HepG2 (cell line): ENCODE measurements around the gene IMMT. TPM values are rescaled to one million over a fixed set of nuclear protein-coding genes. Genes with fewer than 3 reads are reported as not detected.

Experiments used
- BCL6 ChIP-seq: IDR thresholded peaks from 2 replicates; pipeline ENCODE4 v1.6.1; 2016; ENCODE audit warnings: missing genetic modification reagents, missing compliant biosample characterization
- KAT7 ChIP-seq: IDR thresholded peaks from 2 replicates; pipeline ENCODE4 v1.6.1; 2018; ENCODE audit warnings: borderline replicate concordance, missing compliant biosample characterization
- MTA1 ChIP-seq: sonication (generic); formaldehyde crosslinking; IDR thresholded peaks from 2 replicates; pipeline ENCODE4 v1.4.0; 2020; ENCODE audit warnings: missing genetic modification reagents, mild to moderate bottlenecking, borderline replicate concordance
- MXD4 ChIP-seq: IDR thresholded peaks from 2 replicates; pipeline ENCODE4 v1.6.1; 2016; ENCODE audit warnings: mild to moderate bottlenecking, missing biosample characterization, missing genetic modification reagents
- NFKB2 ChIP-seq: sonication (generic); formaldehyde crosslinking; IDR thresholded peaks from 2 replicates; pipeline ENCODE4 v1.4.0; 2020; ENCODE audit warnings: missing genetic modification reagents, borderline replicate concordance
- PAX8 ChIP-seq: sonication (generic); formaldehyde crosslinking; IDR thresholded peaks from 2 replicates; pipeline ENCODE4 v1.8.0; 2022; ENCODE audit warnings: mild to moderate bottlenecking, missing genetic modification reagents, borderline replicate concordance
- RCOR2 ChIP-seq: IDR thresholded peaks from 2 replicates; pipeline ENCODE4 v1.6.1; 2016; ENCODE audit warnings: missing biosample characterization, missing genetic modification reagents
- SNRNP70 ChIP-seq: fragments of 200-400 bp; formaldehyde crosslinking; IDR thresholded peaks from 2 replicates; pipeline ENCODE4 v1.6.1; 2017; ENCODE audit warnings: mild to moderate bottlenecking, low read depth, low read length, moderate library complexity
- ZC3H13 ChIP-seq: sonication (generic); formaldehyde crosslinking; IDR thresholded peaks from 2 replicates; pipeline ENCODE4 v1.8.1; 2023; ENCODE audit warnings: mild to moderate bottlenecking, missing genetic modification reagents, moderate library complexity
- ZNF230 ChIP-seq: sonication (generic); formaldehyde crosslinking; IDR thresholded peaks from 2 replicates; pipeline ENCODE4 v1.4.0; 2020; ENCODE audit warnings: mild to moderate bottlenecking, missing genetic modification reagents
- ZNF543 ChIP-seq: sonication (generic); formaldehyde crosslinking; IDR thresholded peaks from 2 replicates; pipeline ENCODE4 v1.4.0; 2020; ENCODE audit warnings: mild to moderate bottlenecking, missing genetic modification reagents
- ZNF775 ChIP-seq: sonication (generic); formaldehyde crosslinking; IDR thresholded peaks from 2 replicates; pipeline ENCODE4 v1.4.0; 2020; ENCODE audit warnings: missing genetic modification reagents, mild to moderate bottlenecking, moderate library complexity, borderline replicate concordance
- ZNF891 ChIP-seq: sonication (generic); formaldehyde crosslinking; IDR thresholded peaks from 2 replicates; pipeline ENCODE4 v1.5.0; 2020; ENCODE audit warnings: mild to moderate bottlenecking, missing genetic modification reagents
- polyA plus RNA-seq, 8 experiments: library from polyadenylated mRNA; depleted of rRNA in 3 of 8; stranded (reverse) in 7 of 8; unstranded in 1 of 8; fragments of >200 nt; fragmentation: Illumina TruSeq in 4 of 8; extraction: Trizol in 4 of 8; gene quantifications; 2 replicates each; pipeline versions ENCODE4 v1.2.1 to v1.2.3, GENCODE V29; 2011 to 2016; ENCODE audit warnings: low read depth in 4 of 8, missing spikeins in 1 of 8, mixed read lengths in 1 of 8; ENCODE audit not compliant: insufficient read depth in 1 of 8
- total RNA-seq, 5 experiments: library from RNA; depleted of rRNA; stranded (reverse); fragments of >200 nt; fragmentation: Illumina TruSeq; extraction: Trizol; gene quantifications; 2 replicates each; pipeline ENCODE4 v1.2.3, GENCODE V29; 2016; ENCODE audit warnings: low read depth in 1 of 5
- TF ChIP-seq, protein P1 (sequence below), 2 experiments: sonication (generic) in 1 of 2; formaldehyde crosslinking in 1 of 2; IDR thresholded peaks; 2 replicates each; pipeline versions ENCODE4 v1.4.0 to v1.6.1; 2018 to 2020; ENCODE audit warnings: missing genetic modification reagents in 2 of 2, borderline replicate concordance in 1 of 2, low read depth in 1 of 2, mild to moderate bottlenecking in 1 of 2, missing biosample characterization in 1 of 2
- TF ChIP-seq, protein P2 (sequence below): sonication (generic); formaldehyde crosslinking; IDR thresholded peaks from 2 replicates; pipeline ENCODE4 v1.5.0; 2020; ENCODE audit warnings: missing genetic modification reagents
- TF ChIP-seq, protein P3 (sequence below): IDR thresholded peaks from 2 replicates; pipeline ENCODE4 v1.6.1; 2016; ENCODE audit warnings: low read depth
- TF ChIP-seq, protein P4 (sequence below): sonication (generic); formaldehyde crosslinking; IDR thresholded peaks from 2 replicates; pipeline ENCODE4 v1.4.0; 2020; ENCODE audit warnings: low read depth, mild to moderate bottlenecking, missing genetic modification reagents
- TF ChIP-seq, protein P5 (sequence below): sonication (generic); formaldehyde crosslinking; IDR thresholded peaks from 2 replicates; pipeline ENCODE4 v1.9.0; 2021; ENCODE audit warnings: missing genetic modification reagents, borderline replicate concordance
- TF ChIP-seq, protein P6 (sequence below): sonication (generic); formaldehyde crosslinking; IDR thresholded peaks from 2 replicates; pipeline ENCODE4 v1.5.0; 2020; ENCODE audit warnings: mild to moderate bottlenecking, missing genetic modification reagents

Gene IMMT
- total and polyA plus RNA-seq, 2 of the 13 experiments (the other 11 are each of a cell fraction or from before 2014, with no cell fraction given): 63.5 to 119 TPM

DNA sequence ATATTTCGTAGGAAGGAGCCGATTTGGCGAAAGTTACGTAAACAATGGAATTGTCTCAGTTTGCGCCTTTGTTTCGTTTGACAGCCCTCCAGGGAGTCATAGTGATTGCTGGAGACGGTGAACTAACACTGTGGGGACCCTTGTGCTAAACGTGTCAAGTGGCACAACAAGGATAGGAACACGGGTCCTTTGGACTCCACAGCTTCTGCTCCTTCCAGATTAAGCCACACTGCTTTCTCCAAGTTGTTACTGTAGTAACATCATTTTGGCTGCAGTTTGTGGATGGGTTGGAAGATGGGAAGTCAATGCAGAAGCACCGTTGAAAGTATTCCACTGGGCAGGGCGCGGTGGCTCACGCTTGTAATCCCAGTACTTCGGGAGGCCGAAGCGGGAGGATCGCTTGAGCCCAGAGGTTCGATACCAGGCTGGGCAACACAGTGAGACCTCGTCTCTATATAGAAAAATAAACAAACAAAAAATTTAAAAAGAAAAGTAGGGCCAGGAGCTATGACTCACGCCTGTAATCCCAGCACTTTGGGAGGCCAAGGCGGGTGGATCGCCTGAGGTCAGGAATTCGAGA is 636 bp upstream of the IMMT start (continued):
- TF ChIP-seq, protein P1, sequence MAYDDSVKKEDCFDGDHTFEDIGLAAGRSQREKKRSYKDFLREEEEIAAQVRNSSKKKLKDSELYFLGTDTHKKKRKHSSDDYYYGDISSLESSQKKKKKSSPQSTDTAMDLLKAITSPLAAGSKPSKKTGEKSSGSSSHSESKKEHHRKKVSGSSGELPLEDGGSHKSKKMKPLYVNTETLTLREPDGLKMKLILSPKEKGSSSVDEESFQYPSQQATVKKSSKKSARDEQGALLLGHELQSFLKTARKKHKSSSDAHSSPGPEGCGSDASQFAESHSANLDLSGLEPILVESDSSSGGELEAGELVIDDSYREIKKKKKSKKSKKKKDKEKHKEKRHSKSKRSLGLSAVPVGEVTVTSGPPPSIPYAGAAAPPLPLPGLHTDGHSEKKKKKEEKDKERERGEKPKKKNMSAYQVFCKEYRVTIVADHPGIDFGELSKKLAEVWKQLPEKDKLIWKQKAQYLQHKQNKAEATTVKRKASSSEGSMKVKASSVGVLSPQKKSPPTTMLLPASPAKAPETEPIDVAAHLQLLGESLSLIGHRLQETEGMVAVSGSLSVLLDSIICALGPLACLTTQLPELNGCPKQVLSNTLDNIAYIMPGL (CRISPR knock-in tag; IDR thresholded peaks at IDR 0.05; ENCODE audit: borderline replicate concordance in 1 of 2, low read depth in 1 of 2): no peak
- TF ChIP-seq, protein P2, sequence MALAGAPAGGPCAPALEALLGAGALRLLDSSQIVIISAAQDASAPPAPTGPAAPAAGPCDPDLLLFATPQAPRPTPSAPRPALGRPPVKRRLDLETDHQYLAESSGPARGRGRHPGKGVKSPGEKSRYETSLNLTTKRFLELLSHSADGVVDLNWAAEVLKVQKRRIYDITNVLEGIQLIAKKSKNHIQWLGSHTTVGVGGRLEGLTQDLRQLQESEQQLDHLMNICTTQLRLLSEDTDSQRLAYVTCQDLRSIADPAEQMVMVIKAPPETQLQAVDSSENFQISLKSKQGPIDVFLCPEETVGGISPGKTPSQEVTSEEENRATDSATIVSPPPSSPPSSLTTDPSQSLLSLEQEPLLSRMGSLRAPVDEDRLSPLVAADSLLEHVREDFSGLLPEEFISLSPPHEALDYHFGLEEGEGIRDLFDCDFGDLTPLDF (CRISPR knock-in tag): no peak
- no peak for TF ChIP-seq MXD4
- peak; percentile 22; the same call in 1 of the 2 replicates for TF ChIP-seq ZNF543 (CRISPR knock-in tag)
- TF ChIP-seq SNRNP70: no peak
- TF ChIP-seq, protein P3, sequence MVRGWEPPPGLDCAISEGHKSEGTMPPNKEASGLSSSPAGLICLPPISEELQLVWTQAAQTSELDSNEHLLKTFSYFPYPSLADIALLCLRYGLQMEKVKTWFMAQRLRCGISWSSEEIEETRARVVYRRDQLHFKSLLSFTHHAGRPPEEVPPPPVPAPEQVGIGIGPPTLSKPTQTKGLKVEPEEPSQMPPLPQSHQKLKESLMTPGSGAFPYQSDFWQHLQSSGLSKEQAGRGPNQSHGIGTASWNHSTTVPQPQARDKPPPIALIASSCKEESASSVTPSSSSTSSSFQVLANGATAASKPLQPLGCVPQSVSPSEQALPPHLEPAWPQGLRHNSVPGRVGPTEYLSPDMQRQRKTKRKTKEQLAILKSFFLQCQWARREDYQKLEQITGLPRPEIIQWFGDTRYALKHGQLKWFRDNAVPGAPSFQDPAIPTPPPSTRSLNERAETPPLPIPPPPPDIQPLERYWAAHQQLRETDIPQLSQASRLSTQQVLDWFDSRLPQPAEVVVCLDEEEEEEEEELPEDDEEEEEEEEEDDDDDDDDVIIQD (CRISPR knock-in tag): peak; percentile 6
- peak; percentile 77; the same call in 1 of the 2 replicates for TF ChIP-seq ZC3H13
- TF ChIP-seq PAX8 (CRISPR knock-in tag): no peak
- TF ChIP-seq KAT7 (CRISPR knock-in tag): no peak
- TF ChIP-seq, protein P4, sequence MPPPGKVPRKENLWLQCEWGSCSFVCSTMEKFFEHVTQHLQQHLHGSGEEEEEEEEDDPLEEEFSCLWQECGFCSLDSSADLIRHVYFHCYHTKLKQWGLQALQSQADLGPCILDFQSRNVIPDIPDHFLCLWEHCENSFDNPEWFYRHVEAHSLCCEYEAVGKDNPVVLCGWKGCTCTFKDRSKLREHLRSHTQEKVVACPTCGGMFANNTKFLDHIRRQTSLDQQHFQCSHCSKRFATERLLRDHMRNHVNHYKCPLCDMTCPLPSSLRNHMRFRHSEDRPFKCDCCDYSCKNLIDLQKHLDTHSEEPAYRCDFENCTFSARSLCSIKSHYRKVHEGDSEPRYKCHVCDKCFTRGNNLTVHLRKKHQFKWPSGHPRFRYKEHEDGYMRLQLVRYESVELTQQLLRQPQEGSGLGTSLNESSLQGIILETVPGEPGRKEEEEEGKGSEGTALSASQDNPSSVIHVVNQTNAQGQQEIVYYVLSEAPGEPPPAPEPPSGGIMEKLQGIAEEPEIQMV (CRISPR knock-in tag): no peak
- no peak for TF ChIP-seq NFKB2 (CRISPR knock-in tag)
- TF ChIP-seq BCL6 (CRISPR knock-in tag): no peak
- TF ChIP-seq, protein P5, sequence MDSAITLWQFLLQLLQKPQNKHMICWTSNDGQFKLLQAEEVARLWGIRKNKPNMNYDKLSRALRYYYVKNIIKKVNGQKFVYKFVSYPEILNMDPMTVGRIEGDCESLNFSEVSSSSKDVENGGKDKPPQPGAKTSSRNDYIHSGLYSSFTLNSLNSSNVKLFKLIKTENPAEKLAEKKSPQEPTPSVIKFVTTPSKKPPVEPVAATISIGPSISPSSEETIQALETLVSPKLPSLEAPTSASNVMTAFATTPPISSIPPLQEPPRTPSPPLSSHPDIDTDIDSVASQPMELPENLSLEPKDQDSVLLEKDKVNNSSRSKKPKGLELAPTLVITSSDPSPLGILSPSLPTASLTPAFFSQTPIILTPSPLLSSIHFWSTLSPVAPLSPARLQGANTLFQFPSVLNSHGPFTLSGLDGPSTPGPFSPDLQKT: no peak
- no peak for TF ChIP-seq ZNF775 (CRISPR knock-in tag)
- no peak for TF ChIP-seq ZNF891 (CRISPR knock-in tag)
- no peak for TF ChIP-seq ZNF230 (CRISPR knock-in tag)
- TF ChIP-seq, protein P6, sequence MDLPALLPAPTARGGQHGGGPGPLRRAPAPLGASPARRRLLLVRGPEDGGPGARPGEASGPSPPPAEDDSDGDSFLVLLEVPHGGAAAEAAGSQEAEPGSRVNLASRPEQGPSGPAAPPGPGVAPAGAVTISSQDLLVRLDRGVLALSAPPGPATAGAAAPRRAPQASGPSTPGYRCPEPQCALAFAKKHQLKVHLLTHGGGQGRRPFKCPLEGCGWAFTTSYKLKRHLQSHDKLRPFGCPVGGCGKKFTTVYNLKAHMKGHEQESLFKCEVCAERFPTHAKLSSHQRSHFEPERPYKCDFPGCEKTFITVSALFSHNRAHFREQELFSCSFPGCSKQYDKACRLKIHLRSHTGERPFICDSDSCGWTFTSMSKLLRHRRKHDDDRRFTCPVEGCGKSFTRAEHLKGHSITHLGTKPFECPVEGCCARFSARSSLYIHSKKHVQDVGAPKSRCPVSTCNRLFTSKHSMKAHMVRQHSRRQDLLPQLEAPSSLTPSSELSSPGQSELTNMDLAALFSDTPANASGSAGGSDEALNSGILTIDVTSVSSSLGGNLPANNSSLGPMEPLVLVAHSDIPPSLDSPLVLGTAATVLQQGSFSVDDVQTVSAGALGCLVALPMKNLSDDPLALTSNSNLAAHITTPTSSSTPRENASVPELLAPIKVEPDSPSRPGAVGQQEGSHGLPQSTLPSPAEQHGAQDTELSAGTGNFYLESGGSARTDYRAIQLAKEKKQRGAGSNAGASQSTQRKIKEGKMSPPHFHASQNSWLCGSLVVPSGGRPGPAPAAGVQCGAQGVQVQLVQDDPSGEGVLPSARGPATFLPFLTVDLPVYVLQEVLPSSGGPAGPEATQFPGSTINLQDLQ (CRISPR knock-in tag): 0 out of 2 replicates have a peak, but pooled peaks have one; percentile 50
- no peak for TF ChIP-seq MTA1 (CRISPR knock-in tag)
- TF ChIP-seq RCOR2 (CRISPR knock-in tag): peak; percentile 69; the same call in 1 of the 2 replicates
